GM21447 (cell line): ENCODE measurements around the gene ESR2.
"Not testable (repeated sequence)": the region's sequence is repeated elsewhere in the genome, so short reads cannot be mapped to it uniquely, and the experiment has no call there.

Source experiments
- ATAC-seq: cut with Tn5 transposase; IDR thresholded peaks from one replicate; pipeline ENCODE4 v1.9.1; 2021; ENCODE audit not compliant: unreplicated experiment

Gene ESR2

GRCh38 chr14:64049616-64050381, 244.4 kb downstream of the ESR2 start:
- no peak for ATAC-seq

DNA sequence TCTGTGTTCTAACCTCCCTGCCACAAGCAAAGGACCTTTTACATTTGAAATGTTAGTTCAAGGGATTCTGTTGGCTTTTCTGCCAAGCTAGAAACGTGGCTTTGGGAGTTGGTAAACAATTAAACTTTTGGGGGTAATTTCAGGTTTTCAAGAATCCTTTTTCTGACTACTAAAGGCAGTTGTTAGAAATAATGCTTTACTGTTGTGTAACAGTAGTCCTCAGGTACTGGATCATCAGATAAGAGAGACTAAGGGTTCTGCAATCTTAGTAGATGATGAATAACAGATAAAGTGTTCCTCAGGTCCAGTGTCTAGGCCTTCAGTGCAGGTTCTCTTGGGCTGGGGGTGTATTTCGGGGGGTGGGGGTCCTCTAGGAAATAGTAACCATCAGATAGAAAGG, 249.1 kb downstream of the ESR2 start:
- no peak for ATAC-seq

DNA sequence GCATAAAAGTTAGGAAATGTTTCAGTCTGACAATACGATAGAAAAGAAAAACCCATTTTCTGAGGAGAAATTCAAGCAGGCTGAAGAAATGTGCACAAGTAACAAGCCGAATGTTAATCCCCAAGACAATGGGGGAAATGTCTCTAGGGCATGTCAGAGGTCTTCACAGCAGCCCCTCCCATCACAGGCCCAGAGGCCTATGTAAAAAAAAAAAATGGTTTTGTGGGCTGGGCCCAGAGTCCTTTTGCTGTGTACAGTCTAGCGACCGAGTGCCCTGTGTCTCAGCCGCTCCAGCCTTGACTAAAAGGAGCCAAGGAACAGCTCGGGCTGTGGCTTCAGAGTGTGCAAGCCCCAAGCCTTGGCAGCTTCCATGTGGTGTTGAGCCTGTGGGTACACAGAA, 250.9 kb downstream of the ESR2 start:
- ATAC-seq = not testable (repeated sequence)

DNA sequence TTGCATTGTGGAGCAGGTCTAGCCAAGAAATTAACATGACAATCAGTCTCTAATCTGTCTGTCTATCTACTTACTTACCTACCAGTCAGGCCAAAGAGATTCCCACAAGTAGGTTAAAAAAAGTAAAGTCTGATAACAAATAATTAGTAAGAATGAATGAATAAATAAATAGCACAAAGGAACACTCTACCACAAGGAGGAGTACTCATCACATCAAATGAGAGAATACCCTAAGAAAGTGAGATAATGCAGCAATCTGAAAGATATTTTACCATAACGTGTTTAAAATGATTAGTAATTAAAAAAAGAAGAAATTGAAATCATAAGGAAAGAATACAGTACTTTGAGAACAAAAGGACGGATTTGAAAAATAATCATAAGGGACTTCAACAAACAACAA, 254.1 kb downstream of the ESR2 start:
- no peak for ATAC-seq

DNA sequence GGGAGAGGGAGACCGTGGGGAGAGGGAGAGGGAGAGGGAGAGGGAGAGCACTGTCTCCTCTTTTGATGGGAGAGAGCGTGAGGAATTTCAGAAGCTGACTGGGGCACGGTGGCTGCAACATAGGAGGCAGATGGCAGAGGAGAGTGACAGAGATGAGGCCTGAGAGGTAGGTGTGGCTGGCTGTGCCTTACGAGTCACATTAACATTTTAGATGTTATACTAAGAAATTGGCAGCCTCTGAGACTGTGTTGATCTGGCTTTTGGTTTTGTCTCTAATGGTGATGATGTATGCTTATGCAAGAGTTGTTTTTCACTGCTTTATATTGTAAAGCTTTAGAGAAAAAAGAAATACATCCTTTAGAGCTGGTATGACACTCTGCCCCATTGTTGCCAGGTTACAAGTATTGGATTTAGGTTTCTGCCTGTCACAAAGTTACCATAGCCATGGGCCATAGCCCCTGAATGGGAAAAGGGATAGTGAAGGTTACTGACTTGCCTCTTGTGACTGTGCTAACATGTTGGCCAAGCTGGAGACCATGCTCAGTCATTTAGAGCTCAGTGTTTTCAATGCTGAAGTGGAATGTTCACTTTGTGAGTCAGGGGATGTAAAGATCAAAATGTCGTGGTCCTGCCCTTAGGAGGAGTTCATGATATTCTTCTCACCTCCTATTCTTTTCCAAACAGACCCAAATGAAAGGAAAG, 255.2 kb downstream of the ESR2 start:
- ATAC-seq = no peak

- ATAC-seq = not testable (repeated sequence)
Observed at GRCh38 chr14:64037869-64038745, 256.1 kb downstream of the ESR2 start.

- ATAC-seq = no peak
Observed at GRCh38 chr14:64035143-64035542, 259.0 kb downstream of the ESR2 start.
